Ishikawa (cell line): ENCODE measurements around the gene GNAT2.

Source experiments
- CEBPB ChIP-seq: IDR thresholded peaks from 2 replicates; pipeline ENCODE4 v1.6.1; 2012
- CREB1 ChIP-seq: IDR thresholded peaks from 2 replicates; pipeline ENCODE4 v1.6.1; 2012; ENCODE audit warnings: low read depth
- EGR1 ChIP-seq: IDR thresholded peaks from 2 replicates; pipeline ENCODE4 v1.6.1; 2012
- EP300 ChIP-seq: IDR thresholded peaks from 2 replicates; pipeline ENCODE4 v1.6.1; 2012; ENCODE audit warnings: borderline replicate concordance
- FOXM1 ChIP-seq: IDR thresholded peaks from 2 replicates; pipeline ENCODE4 v1.6.1; 2012; ENCODE audit warnings: low read depth, borderline replicate concordance
- NFIC ChIP-seq: IDR thresholded peaks from 2 replicates; pipeline ENCODE4 v1.6.1; 2012
- RAD21 ChIP-seq: IDR thresholded peaks from 2 replicates; pipeline ENCODE4 v1.6.1; 2012; ENCODE audit warnings: low read depth
- TAF1 ChIP-seq: IDR thresholded peaks from 2 replicates; pipeline ENCODE4 v1.6.1; 2012; ENCODE audit warnings: low read depth, mild to moderate bottlenecking
- TCF12 ChIP-seq: IDR thresholded peaks from 2 replicates; pipeline ENCODE4 v1.6.1; 2012; ENCODE audit warnings: low read depth
- TEAD4 ChIP-seq: IDR thresholded peaks from 2 replicates; pipeline ENCODE4 v1.6.1; 2012
- YY1 ChIP-seq: IDR thresholded peaks from 2 replicates; pipeline ENCODE4 v1.6.1; 2012; ENCODE audit warnings: low read depth
- ZBTB7A ChIP-seq: IDR thresholded peaks from 2 replicates; pipeline ENCODE4 v1.6.1; 2012; ENCODE audit warnings: low read depth
- TF ChIP-seq, protein P1 (sequence below): IDR thresholded peaks from 2 replicates; pipeline ENCODE4 v1.6.1; 2012; ENCODE audit warnings: low read depth, mild to moderate bottlenecking
- TF ChIP-seq, protein P2 (sequence below): IDR thresholded peaks from 2 replicates; pipeline ENCODE4 v1.6.1; 2012
- TF ChIP-seq, protein P3 (sequence below): IDR thresholded peaks from 2 replicates; pipeline ENCODE4 v1.6.1; 2012

Gene GNAT2

DNA sequence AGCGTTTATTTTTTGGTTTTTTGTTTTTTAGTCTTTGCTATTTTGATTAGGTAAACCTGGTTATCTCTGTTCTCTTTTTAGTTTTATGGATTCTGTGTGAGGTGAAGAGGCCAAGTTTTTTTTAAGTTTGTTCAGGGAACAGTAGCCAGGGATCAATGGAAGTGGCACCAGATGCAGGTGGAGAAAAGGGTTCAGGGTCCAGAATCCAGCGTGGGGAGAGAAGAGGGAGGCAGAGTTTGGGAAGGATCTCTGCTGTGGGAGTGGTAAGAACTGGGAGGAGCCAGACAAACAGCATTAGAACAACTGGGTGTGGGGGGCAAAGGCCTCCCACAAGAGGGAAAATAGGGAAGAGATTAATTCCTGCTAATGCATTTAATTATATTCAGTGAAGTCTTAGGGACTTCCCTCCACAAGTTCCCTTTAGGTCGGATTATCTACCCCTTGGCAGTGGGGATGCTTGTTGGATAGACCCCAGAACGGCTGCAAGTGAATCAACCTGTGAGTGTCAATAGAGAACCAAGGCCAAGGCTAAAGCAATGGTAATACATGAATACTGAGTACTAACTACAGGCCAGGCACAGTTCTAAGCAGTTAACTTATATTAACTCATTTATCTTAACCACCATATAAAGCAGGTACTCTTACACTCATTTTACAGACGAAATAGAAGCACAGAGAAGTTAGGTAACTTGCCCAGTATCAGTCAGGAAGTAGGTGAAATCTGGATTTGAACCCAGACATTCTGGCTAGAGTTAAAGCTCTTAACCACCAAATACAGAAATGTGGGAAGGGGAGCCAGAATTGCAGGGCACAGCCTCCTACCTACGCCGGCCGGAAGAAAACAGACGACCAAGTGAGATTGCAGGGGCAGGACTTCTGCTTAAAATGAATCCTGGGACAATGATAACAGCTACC is 498 bp downstream of the GNAT2 start:
- no peak for TF ChIP-seq CEBPB

DNA sequence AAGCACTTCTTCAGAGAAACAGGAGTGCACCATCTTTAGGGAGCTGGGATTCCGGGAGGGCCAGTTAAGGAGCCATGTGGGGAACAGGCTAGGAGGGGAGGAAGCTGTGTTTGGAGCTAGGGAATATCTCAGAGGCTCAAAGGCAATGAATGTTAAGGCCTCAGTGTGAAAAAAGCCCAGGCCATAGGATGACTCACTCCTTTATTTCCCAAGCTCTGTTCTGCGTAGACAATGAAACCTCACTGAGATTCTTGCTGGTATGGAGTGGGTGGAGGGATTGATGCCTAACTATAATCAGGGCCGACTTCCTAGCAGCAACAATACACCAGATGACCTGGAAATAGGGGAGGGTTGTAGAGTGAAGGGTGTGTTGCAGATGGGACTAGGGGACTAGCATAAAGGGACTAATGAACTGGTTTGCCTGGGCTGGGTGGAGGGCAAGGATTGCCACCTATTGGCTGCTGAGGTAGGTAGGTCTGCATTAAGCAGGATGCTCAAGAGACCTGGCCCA is 2.1 kb downstream of the GNAT2 start:
- no peak for TF ChIP-seq TCF12
- no peak for TF ChIP-seq YY1
- TF ChIP-seq TAF1, result no peak
- no peak for TF ChIP-seq CEBPB
- TF ChIP-seq FOXM1, result no peak
- TF ChIP-seq CREB1, result no peak
- no peak for TF ChIP-seq EGR1
- TF ChIP-seq EP300, result no peak
- TF ChIP-seq, protein P1, sequence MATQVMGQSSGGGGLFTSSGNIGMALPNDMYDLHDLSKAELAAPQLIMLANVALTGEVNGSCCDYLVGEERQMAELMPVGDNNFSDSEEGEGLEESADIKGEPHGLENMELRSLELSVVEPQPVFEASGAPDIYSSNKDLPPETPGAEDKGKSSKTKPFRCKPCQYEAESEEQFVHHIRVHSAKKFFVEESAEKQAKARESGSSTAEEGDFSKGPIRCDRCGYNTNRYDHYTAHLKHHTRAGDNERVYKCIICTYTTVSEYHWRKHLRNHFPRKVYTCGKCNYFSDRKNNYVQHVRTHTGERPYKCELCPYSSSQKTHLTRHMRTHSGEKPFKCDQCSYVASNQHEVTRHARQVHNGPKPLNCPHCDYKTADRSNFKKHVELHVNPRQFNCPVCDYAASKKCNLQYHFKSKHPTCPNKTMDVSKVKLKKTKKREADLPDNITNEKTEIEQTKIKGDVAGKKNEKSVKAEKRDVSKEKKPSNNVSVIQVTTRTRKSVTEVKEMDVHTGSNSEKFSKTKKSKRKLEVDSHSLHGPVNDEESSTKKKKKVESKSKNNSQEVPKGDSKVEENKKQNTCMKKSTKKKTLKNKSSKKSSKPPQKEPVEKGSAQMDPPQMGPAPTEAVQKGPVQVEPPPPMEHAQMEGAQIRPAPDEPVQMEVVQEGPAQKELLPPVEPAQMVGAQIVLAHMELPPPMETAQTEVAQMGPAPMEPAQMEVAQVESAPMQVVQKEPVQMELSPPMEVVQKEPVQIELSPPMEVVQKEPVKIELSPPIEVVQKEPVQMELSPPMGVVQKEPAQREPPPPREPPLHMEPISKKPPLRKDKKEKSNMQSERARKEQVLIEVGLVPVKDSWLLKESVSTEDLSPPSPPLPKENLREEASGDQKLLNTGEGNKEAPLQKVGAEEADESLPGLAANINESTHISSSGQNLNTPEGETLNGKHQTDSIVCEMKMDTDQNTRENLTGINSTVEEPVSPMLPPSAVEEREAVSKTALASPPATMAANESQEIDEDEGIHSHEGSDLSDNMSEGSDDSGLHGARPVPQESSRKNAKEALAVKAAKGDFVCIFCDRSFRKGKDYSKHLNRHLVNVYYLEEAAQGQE, result no peak
- TF ChIP-seq, protein P2, sequence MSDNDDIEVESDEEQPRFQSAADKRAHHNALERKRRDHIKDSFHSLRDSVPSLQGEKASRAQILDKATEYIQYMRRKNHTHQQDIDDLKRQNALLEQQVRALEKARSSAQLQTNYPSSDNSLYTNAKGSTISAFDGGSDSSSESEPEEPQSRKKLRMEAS, result no peak; the same call in 1 of the 2 replicates
- TF ChIP-seq, protein P3, sequence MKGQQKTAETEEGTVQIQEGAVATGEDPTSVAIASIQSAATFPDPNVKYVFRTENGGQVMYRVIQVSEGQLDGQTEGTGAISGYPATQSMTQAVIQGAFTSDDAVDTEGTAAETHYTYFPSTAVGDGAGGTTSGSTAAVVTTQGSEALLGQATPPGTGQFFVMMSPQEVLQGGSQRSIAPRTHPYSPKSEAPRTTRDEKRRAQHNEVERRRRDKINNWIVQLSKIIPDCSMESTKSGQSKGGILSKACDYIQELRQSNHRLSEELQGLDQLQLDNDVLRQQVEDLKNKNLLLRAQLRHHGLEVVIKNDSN, result no peak
- no peak for TF ChIP-seq RAD21
- no peak for TF ChIP-seq NFIC
- no peak for TF ChIP-seq ZBTB7A
- TF ChIP-seq TEAD4, result no peak

DNA sequence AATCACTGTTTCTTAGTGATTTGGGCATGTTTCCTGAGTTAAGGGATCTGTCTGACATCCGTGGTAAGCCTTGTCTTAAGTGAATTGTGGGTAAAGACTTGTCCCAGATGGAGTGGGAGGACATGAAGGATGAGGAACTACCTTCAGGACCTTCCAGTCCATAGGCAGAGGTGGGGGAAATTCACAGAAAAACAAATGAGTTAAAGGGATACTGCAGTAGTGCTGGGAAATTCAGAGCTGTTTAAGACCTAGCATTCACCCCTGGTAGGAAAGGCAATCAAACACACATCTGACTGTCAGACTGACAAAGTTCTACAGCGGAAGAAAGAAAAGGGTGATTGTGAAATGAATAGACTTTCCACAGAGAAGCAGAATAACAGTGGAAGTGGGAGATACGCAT is 3.0 kb downstream of the GNAT2 start:
- TF ChIP-seq YY1 (no peak), ZBTB7A (no peak), TAF1 (no peak), CEBPB (no peak), EP300 (no peak), RAD21 (no peak), TCF12 (no peak), NFIC (no peak), TEAD4 (no peak), EGR1 (no peak), FOXM1 (no peak)
- TF ChIP-seq, protein P1, result no peak
- TF ChIP-seq, protein P3, result no peak
- TF ChIP-seq, protein P2, result no peak

DNA sequence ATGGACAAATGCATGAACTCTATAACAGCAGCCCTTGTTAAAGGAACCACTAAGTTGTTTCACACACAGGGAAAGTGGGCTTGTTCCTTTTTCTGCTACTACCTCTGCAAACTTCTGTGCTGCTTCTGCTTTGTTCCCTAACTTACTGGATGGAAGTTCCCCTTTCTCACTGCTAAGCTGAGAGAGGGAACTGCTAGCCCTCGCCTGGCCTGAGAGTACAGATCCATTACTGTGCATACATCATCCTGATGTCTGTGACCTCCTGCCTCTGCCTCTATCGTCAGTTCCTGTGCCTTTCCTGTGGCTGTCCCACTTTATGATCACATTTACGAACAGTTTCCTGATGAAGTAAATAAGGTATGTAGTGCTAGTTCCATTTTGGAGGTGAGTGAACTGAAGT is 3.5 kb downstream of the GNAT2 start:
- no peak for TF ChIP-seq TEAD4
- TF ChIP-seq FOXM1, result no peak
- TF ChIP-seq EGR1, result no peak
- TF ChIP-seq, protein P3, result no peak
- TF ChIP-seq RAD21, result no peak
- TF ChIP-seq CEBPB, result no peak
- TF ChIP-seq, protein P2, result no peak
- TF ChIP-seq TAF1, result no peak
- no peak for TF ChIP-seq TCF12
- TF ChIP-seq NFIC, result no peak
